Bronchial epithelial cell (primary cell): ENCODE measurements around the gene ZNF837. TPM values are rescaled to one million over a fixed set of nuclear protein-coding genes. Genes with fewer than 3 reads are reported as not detected.

Experiments used
- DNase-seq: peaks from one replicate; pipeline ENCODE4 v3.0.0-alpha.2; 2010; ENCODE audit warnings: low read depth
- FAIRE-seq: peaks from 2 replicates; lab custom pipeline; 2011; peaks lifted over from hg19 to GRCh38; lab: Jason Lieb, UNC
- H3K27me3 ChIP-seq: 2 replicates; pipeline ENCODE4 v1.5.1; 2011; ENCODE audit warnings: low read length; ENCODE audit not compliant: control insufficient read depth, insufficient read depth
- H3K36me3 ChIP-seq: 2 replicates; pipeline ENCODE4 v1.5.1; 2011; ENCODE audit warnings: low read length; ENCODE audit not compliant: control insufficient read depth, insufficient read depth
- H3K4me3 ChIP-seq: 2 replicates; pipeline ENCODE4 v1.5.1; 2011; ENCODE audit warnings: mild to moderate bottlenecking, low read depth, low read length, control low read depth
- total RNA-seq: library from RNA; depleted of rRNA; stranded (reverse); fragments of >200 nt; gene quantifications from 2 replicates; pipeline ENCODE4 v1.2.1, GENCODE V29; 2014
- TF ChIP-seq, protein P1 (sequence below): IDR thresholded peaks from 2 replicates; pipeline ENCODE4 v1.5.1; 2011; ENCODE audit warnings: mild to moderate bottlenecking, moderate library complexity, low read length, control low read depth, inconsistent platforms; ENCODE audit not compliant: insufficient read depth, severe bottlenecking

ZNF837 gene
- total RNA-seq, 1 donor from 2014 or later = 2.4 TPM

GRCh38 chr19:58357481-58358145 is 23.2 kb downstream of the ZNF837 start:
- H3K36me3 ChIP-seq = no peaks in the 10 kb centered on the region
- DNase-seq (no peak), FAIRE-seq (no peak)
- H3K4me3 ChIP-seq = no peak overlapping the region
- TF ChIP-seq, protein P1, sequence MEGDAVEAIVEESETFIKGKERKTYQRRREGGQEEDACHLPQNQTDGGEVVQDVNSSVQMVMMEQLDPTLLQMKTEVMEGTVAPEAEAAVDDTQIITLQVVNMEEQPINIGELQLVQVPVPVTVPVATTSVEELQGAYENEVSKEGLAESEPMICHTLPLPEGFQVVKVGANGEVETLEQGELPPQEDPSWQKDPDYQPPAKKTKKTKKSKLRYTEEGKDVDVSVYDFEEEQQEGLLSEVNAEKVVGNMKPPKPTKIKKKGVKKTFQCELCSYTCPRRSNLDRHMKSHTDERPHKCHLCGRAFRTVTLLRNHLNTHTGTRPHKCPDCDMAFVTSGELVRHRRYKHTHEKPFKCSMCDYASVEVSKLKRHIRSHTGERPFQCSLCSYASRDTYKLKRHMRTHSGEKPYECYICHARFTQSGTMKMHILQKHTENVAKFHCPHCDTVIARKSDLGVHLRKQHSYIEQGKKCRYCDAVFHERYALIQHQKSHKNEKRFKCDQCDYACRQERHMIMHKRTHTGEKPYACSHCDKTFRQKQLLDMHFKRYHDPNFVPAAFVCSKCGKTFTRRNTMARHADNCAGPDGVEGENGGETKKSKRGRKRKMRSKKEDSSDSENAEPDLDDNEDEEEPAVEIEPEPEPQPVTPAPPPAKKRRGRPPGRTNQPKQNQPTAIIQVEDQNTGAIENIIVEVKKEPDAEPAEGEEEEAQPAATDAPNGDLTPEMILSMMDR = no peak
- peaks cover 7% of the 10 kb centered on the region for H3K27me3 ChIP-seq

- DNase-seq (no peak), FAIRE-seq (no peak)
- H3K27me3 ChIP-seq = peaks cover 7% of the 10 kb centered on the region
- no peaks in the 10 kb centered on the region for H3K36me3 ChIP-seq
- TF ChIP-seq, protein P1 = no peak
- H3K4me3 ChIP-seq = no peak overlapping the region
These were observed 23.9 kb downstream of the ZNF837 start for GRCh38 chr19:58356766-58357480.

GRCh38 chr19:58355908-58356765 is 24.7 kb downstream of the ZNF837 start:
- no peak for FAIRE-seq
- DNase-seq = no peak
- Histone ChIP-seq H3K36me3 (no peaks in the 10 kb centered on the region), H3K27me3 (peaks cover 7% of the 10 kb centered on the region), H3K4me3 (no peak overlapping the region)
- TF ChIP-seq, protein P1 = no peak

- DNase-seq = no peak
These were observed 25.5 kb downstream of the ZNF837 start for GRCh38 chr19:58355215-58355796.

DNA sequence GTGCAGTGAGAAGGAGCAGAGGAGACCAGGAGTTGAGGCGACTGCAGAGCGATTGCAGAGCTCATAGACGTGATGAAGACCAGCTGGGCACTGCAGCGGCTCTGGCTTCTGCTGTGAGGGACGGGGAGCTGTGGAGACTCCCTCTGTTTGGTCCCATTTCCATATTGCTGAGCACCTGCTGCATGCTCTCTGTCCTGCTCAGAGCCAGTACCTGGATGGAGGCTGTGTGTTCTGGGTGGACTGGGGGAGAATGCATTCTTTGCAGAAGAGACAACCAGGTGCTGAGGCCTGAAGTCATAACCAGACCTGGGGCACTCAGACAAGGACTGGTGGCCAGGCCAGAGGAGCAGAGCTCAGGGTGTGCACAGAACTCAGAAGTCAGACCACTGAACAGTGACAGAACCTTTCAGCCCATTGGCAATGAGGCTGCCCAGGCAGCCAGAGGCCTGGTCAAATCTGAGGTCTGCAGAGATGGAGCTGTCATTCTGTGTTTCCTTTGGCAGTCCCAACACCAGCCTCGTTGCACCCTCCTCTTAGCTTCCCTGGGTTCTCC is 26.3 kb downstream of the ZNF837 start:
- FAIRE-seq = no peak
- Histone ChIP-seq H3K4me3 (no peak overlapping the region), H3K36me3 (no peaks in the 10 kb centered on the region), H3K27me3 (peaks cover 7% of the 10 kb centered on the region)
- TF ChIP-seq, protein P1 = no peak
- DNase-seq = no peak

More at GRCh38 chr19:58355215-58355796, 25.5 kb downstream of the ZNF837 start:
- no peaks in the 10 kb centered on the region for H3K36me3 ChIP-seq
- FAIRE-seq = no peak
- TF ChIP-seq, protein P1 = no peak
- peaks cover 7% of the 10 kb centered on the region for H3K27me3 ChIP-seq
- H3K4me3 ChIP-seq = no peak overlapping the region
